K562 (cell line): Measurements from ENCODE around the gene ZNF586. TPM values are rescaled to one million over a fixed set of nuclear protein-coding genes. Genes with fewer than 3 reads are reported as not detected.

ENCODE experiments used
- ATF6 ChIP-seq: sonication (generic); formaldehyde crosslinking; IDR thresholded peaks from 2 replicates; pipeline ENCODE4 v1.4.0; 2020; ENCODE audit warnings: mild to moderate bottlenecking, missing genetic modification reagents
- CTBP1 ChIP-seq: fragments of 450-650 bp; IDR thresholded peaks from 2 replicates; pipeline ENCODE4 v1.6.1; 2016; ENCODE audit warnings: borderline replicate concordance
- CTCF ChIP-seq, 3 experiments: IDR thresholded peaks in 2 of 3; conservative IDR thresholded peaks in 1 of 3; 2 replicates each; pipeline ENCODE4 v1.5.1; 2011 to 2012; ENCODE audit warnings: low read length in 3 of 3, mild to moderate bottlenecking in 3 of 3, control low read depth in 2 of 3, improper control_type of control experiment in 1 of 3, inconsistent platforms in 1 of 3, low read depth in 1 of 3, mixed read lengths in 1 of 3, moderate library complexity in 1 of 3; ENCODE audit not compliant: insufficient read depth in 2 of 3
- FOXA1 ChIP-seq: fragments of 450-650 bp; IDR thresholded peaks from 2 replicates; pipeline ENCODE4 v1.6.1; 2016; ENCODE audit warnings: mild to moderate bottlenecking, borderline replicate concordance
- GTF2B ChIP-seq: IDR thresholded peaks from 2 replicates; pipeline ENCODE4 v1.6.1; 2011; ENCODE audit not compliant: insufficient read length; ENCODE audit errors: extremely low read depth
- HCFC1 ChIP-seq: IDR thresholded peaks from 2 replicates; pipeline ENCODE4 v1.6.1; 2012; ENCODE audit warnings: low read depth, low read length, improper control_type of control experiment
- KHSRP ChIP-seq: fragments of 450-650 bp; IDR thresholded peaks from 2 replicates; pipeline ENCODE4 v1.6.1; 2017
- MAFK ChIP-seq: IDR thresholded peaks from 2 replicates; pipeline ENCODE4 v1.6.1; 2011; ENCODE audit warnings: low read length, improper control_type of control experiment
- NCOA4 ChIP-seq: fragments of 450-650 bp; IDR thresholded peaks from 2 replicates; pipeline ENCODE4 v1.6.1; 2018; ENCODE audit warnings: mild to moderate bottlenecking; ENCODE audit not compliant: partially characterized antibody
- NFIC ChIP-seq: fragments of 450-650 bp; IDR thresholded peaks from 2 replicates; pipeline ENCODE4 v1.6.1; 2017; ENCODE audit warnings: mild to moderate bottlenecking, inconsistent platforms
- NR1H2 ChIP-seq: sonication (generic); formaldehyde crosslinking; IDR thresholded peaks from 2 replicates; pipeline ENCODE4 v1.4.0; 2020; ENCODE audit warnings: mild to moderate bottlenecking, missing genetic modification reagents
- NR2F6 ChIP-seq: fragments of 450-650 bp; formaldehyde crosslinking; IDR thresholded peaks from 2 replicates; pipeline ENCODE4 v1.4.0; 2020; ENCODE audit warnings: mild to moderate bottlenecking
- SMARCE1 ChIP-seq: fragments of 450-650 bp; IDR thresholded peaks from 2 replicates; pipeline ENCODE4 v1.7.1; 2016; ENCODE audit warnings: mild to moderate bottlenecking
- TRIM24 ChIP-seq, 2 experiments: fragments of 450-650 bp; IDR thresholded peaks; 2 replicates each; pipeline ENCODE4 v1.6.1; 2016
- USF2 ChIP-seq: sonication (generic); formaldehyde crosslinking; IDR thresholded peaks from 2 replicates; pipeline ENCODE4 v1.5.0; 2020; ENCODE audit warnings: missing genetic modification reagents
- VEZF1 ChIP-seq: fragments of 200-800 bp; sonication (Bioruptor generic); IDR thresholded peaks from 2 replicates; pipeline ENCODE4 v1.6.1; 2017; ENCODE audit warnings: missing genetic modification characterization, missing compliant biosample characterization
- WHSC1 ChIP-seq: IDR thresholded peaks from one replicate; pipeline ENCODE4 v1.6.1; 2012; ENCODE audit warnings: low read length, control low read depth, inconsistent platforms
- ZNF143 ChIP-seq: sonication (generic); formaldehyde crosslinking; IDR thresholded peaks from 2 replicates; pipeline ENCODE4 v1.9.0; 2022; ENCODE audit warnings: mild to moderate bottlenecking, missing genetic modification reagents
- ZNF384 ChIP-seq: IDR thresholded peaks from 2 replicates; pipeline ENCODE4 v1.6.1; 2012; ENCODE audit warnings: low read depth, low read length, improper control_type of control experiment
- ZNF395 ChIP-seq: fragments of 200-800 bp; sonication (Bioruptor generic); IDR thresholded peaks from 2 replicates; pipeline ENCODE4 v1.6.1; 2017; ENCODE audit warnings: missing genetic modification characterization, missing compliant biosample characterization
- ZNF668 ChIP-seq: fragments of 250-450 bp; sonication (Bioruptor Pico); IDR thresholded peaks from 2 replicates; pipeline ENCODE4 v1.8.0; 2022; ENCODE audit warnings: mild to moderate bottlenecking, inconsistent platforms
- polyA plus RNA-seq, 8 experiments: library from polyadenylated mRNA; depleted of rRNA in 4 of 8; stranded (reverse) in 5 of 8; unstranded in 3 of 8; fragments of >200 nt; fragmentation: Nextera tagmentation in 2 of 8; fragmentation: Illumina TruSeq in 1 of 8; extraction: Ambion mirVana in 2 of 8; extraction: Trizol in 1 of 8; gene quantifications; 2 replicates each; pipeline versions ENCODE4 v1.2.1 to v1.2.3, GENCODE V29; 2011 to 2014; ENCODE audit warnings: inconsistent platforms in 1 of 8, missing spikeins in 1 of 8
- total RNA-seq, 7 experiments: library from RNA; depleted of rRNA in 6 of 7; stranded (reverse); fragments of >200 nt in 6 of 7; fragmentation: Illumina TruSeq in 2 of 7; extraction: Trizol in 2 of 7; gene quantifications; 2 replicates each; pipeline versions ENCODE4 v1.2.1 to v1.2.3, GENCODE V29; 2011 to 2021; ENCODE audit warnings: low replicate concordance in 1 of 7

Gene ZNF586
- total and polyA plus RNA-seq, 9 of the 15 experiments (the other 6 are each of a cell fraction or from before 2014, with no cell fraction given) = 2.5 to 12.6 (median 8.4) TPM

- TF ChIP-seq USF2 (CRISPR knock-in tag) = peak; percentile 69
- no peak for TF ChIP-seq CTBP1
- no peak for TF ChIP-seq ZNF395
- TF ChIP-seq NR1H2 (CRISPR knock-in tag) = no peak
- no peak for TF ChIP-seq VEZF1
- TF ChIP-seq NCOA4 = no peak
- TF ChIP-seq NR2F6 (CRISPR knock-in tag) = no peak
- TF ChIP-seq ZNF143 (CRISPR knock-in tag) = peak; percentile 63; the same call in 1 of the 2 replicates
- TF ChIP-seq SMARCE1 = no peak
- no peak for TF ChIP-seq ZNF384
- TF ChIP-seq KHSRP = no peak
- TF ChIP-seq HCFC1 = peak; percentile 64
- no peak for TF ChIP-seq NFIC
- no peak for TF ChIP-seq GTF2B
- TF ChIP-seq CTCF (IDR thresholded peaks at IDR 0.05 in 2 of 3, conservative IDR thresholded peaks at IDR 0.05 in 1 of 3; ENCODE audit: insufficient read depth in 2 of 3, low read depth in 1 of 3, low read length in 3 of 3) = peak; percentile 50 to 63 (median 55)
- TF ChIP-seq MAFK = no peak
- no peak for TF ChIP-seq ATF6 (CRISPR knock-in tag)
- no peak for TF ChIP-seq WHSC1
- no peak for TF ChIP-seq ZNF668 (CRISPR knock-in tag)
- peak in 1 of 2 experiments; percentile 36; a peak in 1 of 4 replicates for TF ChIP-seq TRIM24 (IDR thresholded peaks at IDR 0.05)
- TF ChIP-seq FOXA1 = no peak
These were observed 60.7 kb downstream of the ZNF586 start, which contains the start of gene ZNF587B (continued) for GRCh38 chr19:57830071-57830602.
